GM12874 (cell line): Measurements from ENCODE around the gene SERPINB3.

Source experiments
- CTCF ChIP-seq: IDR thresholded peaks from 2 replicates; pipeline ENCODE4 v1.5.1; 2011; ENCODE audit warnings: low read depth, mild to moderate bottlenecking, control low read depth, low read length, moderate library complexity; ENCODE audit not compliant: insufficient read depth

SERPINB3 gene

GRCh38 chr18:63606526-63606925 lies 55.2 kb downstream of the SERPINB3 start:
- no peak for TF ChIP-seq CTCF
